PC-3 (cell line): ENCODE results near the gene GRIA1. TPM values are rescaled to one million over a fixed set of nuclear protein-coding genes. Genes with fewer than 3 reads are reported as not detected.

ENCODE experiments used
- ATAC-seq: fragments of 200-7000 bp; cut with Tn5 transposase; 2 replicates; pipeline ENCODE4 v1.9.1; 2020; ENCODE audit warnings: mild to moderate bottlenecking, moderate library complexity
- BruUV-seq: library from RNA; stranded (reverse); fragments of 400-500 nt; replicated peaks from 2 replicates; lab custom pipeline; 2021; lab: Mats Ljungman, UMichigan
- CTCF ChIA-PET: fragments of 300-600 bp; sonication (Branson Sonifier 250); formaldehyde crosslinking; loops from one replicate; lab custom pipeline; 2022; ENCODE audit warnings: antibody characterized with exemption; lab: Charles Lee
- POLR2A ChIA-PET: fragments of 300-600 bp; sonication (Branson Sonifier 250); formaldehyde crosslinking; loops from one replicate; lab custom pipeline; 2022; ENCODE audit warnings: antibody characterized with exemption; ENCODE audit not compliant: unreplicated experiment; lab: Charles Lee
- DNase-seq: peaks from one replicate; pipeline ENCODE4 v3.0.0-alpha.2; 2015
- H2AFZ ChIP-seq: fragments of 300-600 bp; sonication (generic); 2 replicates; pipeline ENCODE4 v1.6.0; 2016; ENCODE audit warnings: antibody characterized with exemption, low read length
- H3F3A ChIP-seq: fragments of 300-600 bp; sonication (generic); one replicate; pipeline ENCODE4 v1.6.0; 2017; ENCODE audit warnings: antibody characterized with exemption, low read length, control low read depth, mild to moderate bottlenecking; ENCODE audit not compliant: unreplicated experiment
- H3K27ac ChIP-seq: fragments of 300-600 bp; sonication (generic); 2 replicates; pipeline ENCODE4 v1.5.1; 2016; ENCODE audit warnings: mild to moderate bottlenecking, low read length
- H3K27me3 ChIP-seq: fragments of 300-600 bp; sonication (generic); 2 replicates; pipeline ENCODE4 v1.6.1; 2016; ENCODE audit warnings: low read length, mixed read lengths
- H3K36me3 ChIP-seq: fragments of 300-600 bp; sonication (generic); 2 replicates; pipeline ENCODE4 v1.6.1; 2016; ENCODE audit warnings: low read depth, mixed run types, low read length, mixed read lengths
- H3K4me1 ChIP-seq: fragments of 300-600 bp; sonication (generic); 2 replicates; pipeline ENCODE4 v1.5.1; 2016; ENCODE audit warnings: low read length; ENCODE audit not compliant: insufficient read depth
- H3K4me2 ChIP-seq: fragments of 300-600 bp; sonication (generic); 2 replicates; pipeline ENCODE4 v1.6.0; 2016; ENCODE audit warnings: low read length
- H3K4me3 ChIP-seq: fragments of 300-600 bp; sonication (generic); 2 replicates; pipeline ENCODE4 v1.5.1; 2016; ENCODE audit warnings: mild to moderate bottlenecking, low read length, mixed read lengths
- H3K79me2 ChIP-seq: fragments of 300-600 bp; sonication (generic); 2 replicates; pipeline ENCODE4 v1.6.1; 2017; ENCODE audit warnings: low read length, mixed read lengths
- H3K9ac ChIP-seq: fragments of 300-600 bp; sonication (generic); 2 replicates; pipeline ENCODE4 v1.6.0; 2016; ENCODE audit warnings: mild to moderate bottlenecking, low read length
- H3K9me2 ChIP-seq: fragments of 300-600 bp; sonication (generic); replicated peaks from 2 replicates; pipeline ENCODE4 v1.6.1; 2016; ENCODE audit warnings: mixed run types, low read length, mixed read lengths
- H3K9me3 ChIP-seq: fragments of 300-600 bp; sonication (generic); 2 replicates; pipeline ENCODE4 v1.6.1; 2016; ENCODE audit warnings: low read length, mixed read lengths
- H4K20me1 ChIP-seq: fragments of 300-600 bp; sonication (generic); 2 replicates; pipeline ENCODE4 v1.6.1; 2016; ENCODE audit warnings: low read length, mixed read lengths
- CTCF ChIP-seq: fragments of 300-600 bp; sonication (generic); conservative IDR thresholded peaks from 2 replicates; pipeline ENCODE4 v1.5.1; 2017; ENCODE audit warnings: antibody characterized with exemption, low read depth, mild to moderate bottlenecking, low read length
- EZH2 ChIP-seq: fragments of 300-600 bp; sonication (generic); IDR thresholded peaks from one replicate; pipeline ENCODE4 v1.6.1; 2017; ENCODE audit warnings: antibody characterized with exemption, mild to moderate bottlenecking, low read length; ENCODE audit not compliant: unreplicated experiment
- EZH2phosphoT487 ChIP-seq: fragments of 300-600 bp; sonication (generic); IDR thresholded peaks from 2 replicates; pipeline ENCODE4 v1.6.1; 2018; ENCODE audit warnings: mild to moderate bottlenecking, antibody characterized with exemption, low read length, borderline replicate concordance
- intact Hi-C: fragments of 100-400 bp; cut with micrococcal nuclease; formaldehyde crosslinking; loops from 2 replicates; pipeline ENCODE4 v1.9.0; 2023
- total RNA-seq: library from RNA; depleted of rRNA; stranded (reverse); fragments of >200 nt; gene quantifications from 2 replicates; pipeline ENCODE4 v1.2.3, GENCODE V29; 2014

The GRIA1 gene
- total RNA-seq, 1 experiment from 2014 or later: not detected

GRCh38 chr5:153690236-153690635, 199.8 kb downstream of the GRIA1 start:
- intact Hi-C loops: no loop called here
- CTCF ChIA-PET: no interaction called here
- POLR2A ChIA-PET: no interaction called here

GRCh38 chr5:153696256-153696655, 205.8 kb downstream of the GRIA1 start:
- DNase-seq (no peak), ATAC-seq (no peak)
- Histone ChIP-seq H3K79me2 (no peaks in the 10 kb centered on the region), H4K20me1 (no peaks in the 10 kb centered on the region), H3K4me1 (no peaks in the 10 kb centered on the region), H2AFZ (no peak overlapping the region), H3K4me3 (no peak overlapping the region), H3K27me3 (no peaks in the 10 kb centered on the region), H3K9ac (no peak overlapping the region), H3K27ac (no peak overlapping the region), H3K36me3 (no peaks in the 10 kb centered on the region), H3K9me3 (no peaks in the 10 kb centered on the region), H3F3A (no peaks in the 10 kb centered on the region), H3K9me2 (no peaks in the 10 kb centered on the region), H3K4me2 (no peak overlapping the region)
- POLR2A ChIA-PET: no interaction called here
- TF ChIP-seq EZH2 (no peak), EZH2phosphoT487 (no peak), CTCF (no peak)
- BruUV-seq: no TSS peak
- intact Hi-C loops: no loop called here
- CTCF ChIA-PET: no interaction called here

More at GRCh38 chr5:153690236-153690635, 199.8 kb downstream of the GRIA1 start:
- Histone ChIP-seq H3K9ac (no peak overlapping the region), H4K20me1 (no peaks in the 10 kb centered on the region), H3K9me2 (no peaks in the 10 kb centered on the region), H3K4me1 (no peaks in the 10 kb centered on the region), H3F3A (no peaks in the 10 kb centered on the region), H3K36me3 (no peaks in the 10 kb centered on the region), H3K4me3 (no peak overlapping the region), H3K4me2 (no peak overlapping the region), H3K27me3 (peaks cover 9% of the 10 kb centered on the region; the same call in 1 of the 2 replicates), H3K27ac (no peak overlapping the region), H2AFZ (no peak overlapping the region), H3K9me3 (no peaks in the 10 kb centered on the region), H3K79me2 (no peaks in the 10 kb centered on the region)
- BruUV-seq: no TSS peak
- no peak for DNase-seq
- ATAC-seq: no peak
- no peak for TF ChIP-seq EZH2phosphoT487
- no peak for TF ChIP-seq CTCF
- TF ChIP-seq EZH2: no peak

GRCh38 chr5:153699035-153699434, 208.6 kb downstream of the GRIA1 start:
- ChIA-PET POLR2A (no interaction called here), CTCF (no interaction called here)
- Histone ChIP-seq H3K9me2 (no peaks in the 10 kb centered on the region), H3K27me3 (peaks cover 6% of the 10 kb centered on the region; the same call in 1 of the 2 replicates), H3K9me3 (no peaks in the 10 kb centered on the region), H3K4me3 (no peak overlapping the region), H2AFZ (no peak overlapping the region), H3K27ac (no peak overlapping the region), H4K20me1 (no peaks in the 10 kb centered on the region), H3K36me3 (no peaks in the 10 kb centered on the region), H3K79me2 (no peaks in the 10 kb centered on the region), H3F3A (no peaks in the 10 kb centered on the region), H3K4me2 (no peak overlapping the region), H3K9ac (no peak overlapping the region), H3K4me1 (no peaks in the 10 kb centered on the region)
- BruUV-seq: no TSS peak
- no peak for DNase-seq
- ATAC-seq: no peak
- TF ChIP-seq CTCF (no peak), EZH2 (no peak), EZH2phosphoT487 (no peak)
- intact Hi-C loops: no loop called here
